PC-3 (cell line): ENCODE measurements around the gene GALNT2.

Experiments
- EZH2 ChIP-seq: fragments of 300-600 bp; sonication (generic); IDR thresholded peaks from one replicate; pipeline ENCODE4 v1.6.1; 2017; ENCODE audit warnings: antibody characterized with exemption, mild to moderate bottlenecking, low read length; ENCODE audit not compliant: unreplicated experiment
- EZH2phosphoT487 ChIP-seq: fragments of 300-600 bp; sonication (generic); IDR thresholded peaks from 2 replicates; pipeline ENCODE4 v1.6.1; 2018; ENCODE audit warnings: mild to moderate bottlenecking, antibody characterized with exemption, low read length, borderline replicate concordance
- TF ChIP-seq, protein P1 (sequence below): fragments of 300-600 bp; sonication (generic); conservative IDR thresholded peaks from 2 replicates; pipeline ENCODE4 v1.5.1; 2017; ENCODE audit warnings: antibody characterized with exemption, low read depth, mild to moderate bottlenecking, low read length

DNA sequence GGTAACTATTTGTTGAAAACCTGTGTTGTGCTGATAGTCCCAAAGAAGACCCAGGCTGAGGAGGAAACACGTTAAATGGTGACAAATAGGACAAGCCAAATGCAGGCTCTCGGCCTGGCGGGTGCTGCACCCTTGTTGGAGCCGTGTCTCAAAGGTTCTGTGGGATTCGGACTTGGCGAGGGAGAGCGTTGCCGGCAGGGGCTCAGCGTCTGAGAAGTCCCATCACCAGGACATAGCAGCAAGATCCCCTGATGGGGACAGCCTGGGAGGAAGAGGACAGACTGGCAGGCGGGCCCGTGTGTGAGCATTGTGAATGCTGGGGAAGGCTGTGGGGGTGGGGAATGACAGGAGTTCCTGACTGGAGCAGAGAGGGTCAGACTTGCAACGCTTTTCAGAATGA lies 216.6 kb downstream of the GALNT2 start:
- TF ChIP-seq, protein P1, sequence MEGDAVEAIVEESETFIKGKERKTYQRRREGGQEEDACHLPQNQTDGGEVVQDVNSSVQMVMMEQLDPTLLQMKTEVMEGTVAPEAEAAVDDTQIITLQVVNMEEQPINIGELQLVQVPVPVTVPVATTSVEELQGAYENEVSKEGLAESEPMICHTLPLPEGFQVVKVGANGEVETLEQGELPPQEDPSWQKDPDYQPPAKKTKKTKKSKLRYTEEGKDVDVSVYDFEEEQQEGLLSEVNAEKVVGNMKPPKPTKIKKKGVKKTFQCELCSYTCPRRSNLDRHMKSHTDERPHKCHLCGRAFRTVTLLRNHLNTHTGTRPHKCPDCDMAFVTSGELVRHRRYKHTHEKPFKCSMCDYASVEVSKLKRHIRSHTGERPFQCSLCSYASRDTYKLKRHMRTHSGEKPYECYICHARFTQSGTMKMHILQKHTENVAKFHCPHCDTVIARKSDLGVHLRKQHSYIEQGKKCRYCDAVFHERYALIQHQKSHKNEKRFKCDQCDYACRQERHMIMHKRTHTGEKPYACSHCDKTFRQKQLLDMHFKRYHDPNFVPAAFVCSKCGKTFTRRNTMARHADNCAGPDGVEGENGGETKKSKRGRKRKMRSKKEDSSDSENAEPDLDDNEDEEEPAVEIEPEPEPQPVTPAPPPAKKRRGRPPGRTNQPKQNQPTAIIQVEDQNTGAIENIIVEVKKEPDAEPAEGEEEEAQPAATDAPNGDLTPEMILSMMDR: no peak
- no peak for TF ChIP-seq EZH2
- TF ChIP-seq EZH2phosphoT487: no peak
